ENCODE data around the gene KRTAP2-1.
"Not testable (repeated sequence)": the region's sequence is repeated elsewhere in the genome, so short reads cannot be mapped to it uniquely, and the experiment has no call there.

Gene KRTAP2-1

DNA sequence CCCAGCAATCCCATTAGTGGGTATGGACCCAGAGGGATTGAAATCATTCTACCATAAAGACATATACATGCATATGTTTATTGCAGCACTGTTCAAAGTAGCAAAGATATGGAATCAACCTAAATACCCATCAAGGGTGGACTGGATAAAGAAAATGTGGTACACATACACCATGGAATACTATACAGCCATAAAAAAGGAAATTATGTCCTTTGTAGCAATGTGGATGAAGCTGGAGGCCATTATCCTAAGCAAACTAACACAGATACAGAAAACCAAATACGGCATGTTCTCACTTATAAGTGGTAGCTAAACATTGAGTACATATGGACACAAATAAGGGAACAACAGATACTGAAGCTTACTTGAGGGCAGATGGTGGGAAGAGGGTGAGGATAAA is 10.4 kb upstream of the KRTAP2-1 start:
- no peak for DNase-seq (ENCODE audit: low read depth)

DNA sequence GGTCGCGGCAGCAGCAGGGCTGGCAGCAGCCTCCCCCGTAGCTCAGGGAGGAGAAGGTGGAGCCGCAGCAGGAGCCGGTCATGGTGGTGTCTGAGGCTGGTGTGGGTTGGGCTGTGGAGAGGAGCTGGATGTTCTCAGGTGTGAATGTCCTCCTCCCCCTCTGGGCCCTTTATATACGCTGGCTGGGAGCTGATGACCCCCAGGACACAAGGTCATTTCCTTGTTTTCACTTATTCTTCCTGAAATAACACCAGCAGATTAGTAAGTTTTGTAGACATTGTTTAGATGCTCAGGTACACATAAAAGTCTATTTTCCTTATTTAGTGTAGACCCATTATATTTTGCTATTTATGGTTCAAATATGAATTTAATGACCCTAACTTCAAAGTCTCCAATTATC is 8.0 kb upstream of the KRTAP2-1 start, which contains the start of gene KRTAP2-2:
Gene KRTAP2-2 (minus strand): TSS at position 101 of the 400 bp plus-strand sequence. CDS start 19 bp downstream, at position 82.
- DNase-seq (ENCODE audit: low read depth), result not testable (repeated sequence)

DNA sequence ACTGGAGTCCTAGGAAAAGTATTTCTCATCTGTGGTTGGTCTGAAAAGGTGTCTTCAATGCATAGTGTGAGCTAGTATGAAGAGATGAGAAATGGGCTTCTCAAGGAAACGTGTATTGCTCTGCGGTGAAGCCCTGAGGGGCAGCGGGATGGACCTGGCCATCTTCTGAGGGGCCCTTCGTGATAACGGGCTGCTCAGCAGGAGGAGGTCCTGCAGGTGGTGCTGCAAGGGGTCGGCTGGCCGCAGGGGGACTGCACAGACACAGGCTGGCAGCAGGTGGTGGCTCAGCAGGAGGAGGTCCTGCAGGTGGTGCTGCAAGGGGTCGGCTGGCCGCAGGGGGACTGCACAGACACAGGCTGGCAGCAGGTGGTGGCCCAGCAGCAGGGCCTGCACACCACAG is 7.4 kb upstream of the KRTAP2-1 start:
- DNase-seq (ENCODE audit: low read depth), result not testable (repeated sequence)

DNA sequence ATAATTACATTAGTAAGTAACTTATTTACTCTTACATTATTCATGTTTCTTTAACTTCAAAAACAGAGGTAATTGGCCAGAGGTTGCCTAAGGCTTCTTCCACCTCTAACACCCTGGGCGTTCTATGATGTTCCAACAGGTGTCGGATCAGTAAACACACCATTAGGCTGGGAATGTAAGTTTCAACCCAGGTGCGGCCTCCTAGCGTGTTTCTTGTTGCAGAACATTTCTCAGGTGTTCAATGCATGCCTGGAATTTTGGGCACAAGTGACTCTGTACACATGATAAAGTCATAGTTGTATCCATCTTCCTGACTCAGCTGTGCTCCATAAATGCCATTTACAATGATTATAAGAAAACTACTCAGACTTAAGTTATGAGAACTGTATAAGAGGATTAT is 6.9 kb upstream of the KRTAP2-1 start:
- DNase-seq (ENCODE audit: low read depth), result no peak

DNA sequence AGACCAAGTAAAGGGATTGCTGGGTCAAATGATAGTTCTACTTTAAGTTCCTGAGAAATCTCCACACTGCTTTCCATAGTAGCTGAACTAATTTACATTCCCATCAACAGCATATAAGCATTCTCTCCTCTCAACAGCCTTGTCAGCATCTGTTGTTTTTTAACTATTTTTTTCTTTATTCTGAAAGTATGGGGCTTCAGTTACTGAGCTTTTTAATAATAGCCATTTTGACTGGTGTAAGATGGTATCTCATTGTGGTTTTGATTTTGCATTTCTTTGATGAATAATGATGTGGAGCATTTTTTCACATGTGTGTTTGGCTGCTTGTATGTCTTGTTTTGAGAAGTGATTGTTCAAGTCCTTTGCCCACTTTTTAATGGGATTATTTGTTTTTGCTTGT is 5.5 kb upstream of the KRTAP2-1 start:
- no peak for DNase-seq (ENCODE audit: low read depth)

DNA sequence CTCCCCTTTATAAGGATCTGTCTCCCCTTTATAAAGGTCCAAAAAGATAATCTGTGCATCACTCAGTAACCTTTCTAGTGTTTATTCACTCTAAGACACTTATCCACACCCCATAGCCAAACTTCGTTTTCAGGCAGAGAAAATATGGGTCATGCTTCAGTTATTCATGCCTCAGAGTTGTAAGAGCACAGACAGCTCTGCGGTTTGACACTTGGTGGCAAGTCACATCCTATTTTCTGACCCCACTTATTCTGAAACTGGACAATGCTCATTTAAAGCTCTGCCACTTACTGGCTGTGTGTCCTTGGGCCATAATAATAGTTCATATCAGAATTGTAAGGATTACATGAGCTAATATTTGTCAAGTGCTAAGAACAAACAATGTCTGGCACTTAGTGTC is 2.0 kb upstream of the KRTAP2-1 start:
- no peak for DNase-seq (ENCODE audit: low read depth)

DNA sequence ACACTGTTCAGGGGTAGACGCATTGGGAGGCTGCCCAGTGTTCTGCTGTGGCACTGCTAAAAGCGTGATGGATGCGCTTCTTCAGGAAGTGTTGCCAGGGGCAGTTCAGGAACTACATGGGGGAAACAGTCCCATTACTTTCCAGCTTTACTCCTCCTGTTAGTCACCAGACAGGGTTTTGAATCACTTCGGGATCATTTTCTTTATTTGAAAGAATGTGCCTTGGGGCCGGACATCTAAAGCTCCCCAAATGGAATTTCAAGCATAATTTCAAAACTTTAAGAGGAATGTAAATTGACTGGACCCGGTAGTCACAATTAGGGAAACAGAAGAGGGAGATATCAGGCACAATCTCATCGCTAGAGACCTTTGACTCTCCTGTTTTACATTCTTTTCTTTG is 1.3 kb upstream of the KRTAP2-1 start:
- no peak for DNase-seq (ENCODE audit: low read depth)

DNA sequence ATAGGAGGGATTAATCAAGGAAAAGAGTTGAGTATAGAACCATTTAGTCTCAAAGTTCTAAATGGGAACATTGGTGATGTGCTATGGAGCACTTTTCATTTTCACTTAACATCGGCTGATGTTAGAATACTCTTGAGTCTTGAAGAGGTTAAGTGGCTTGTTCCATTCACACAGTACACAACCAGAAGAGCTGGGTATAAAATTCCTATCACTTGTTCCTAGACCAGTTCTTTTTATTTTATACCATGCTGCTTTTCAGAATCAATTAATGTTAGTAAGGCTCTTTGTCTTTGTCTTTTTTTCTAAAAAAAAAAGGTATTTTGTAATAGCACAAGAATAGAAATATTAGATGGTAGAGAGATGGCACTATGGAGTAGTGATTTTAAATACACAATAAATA is 4.2 kb downstream of the KRTAP2-1 start:
- no peak for DNase-seq (ENCODE audit: low read depth)

DNA sequence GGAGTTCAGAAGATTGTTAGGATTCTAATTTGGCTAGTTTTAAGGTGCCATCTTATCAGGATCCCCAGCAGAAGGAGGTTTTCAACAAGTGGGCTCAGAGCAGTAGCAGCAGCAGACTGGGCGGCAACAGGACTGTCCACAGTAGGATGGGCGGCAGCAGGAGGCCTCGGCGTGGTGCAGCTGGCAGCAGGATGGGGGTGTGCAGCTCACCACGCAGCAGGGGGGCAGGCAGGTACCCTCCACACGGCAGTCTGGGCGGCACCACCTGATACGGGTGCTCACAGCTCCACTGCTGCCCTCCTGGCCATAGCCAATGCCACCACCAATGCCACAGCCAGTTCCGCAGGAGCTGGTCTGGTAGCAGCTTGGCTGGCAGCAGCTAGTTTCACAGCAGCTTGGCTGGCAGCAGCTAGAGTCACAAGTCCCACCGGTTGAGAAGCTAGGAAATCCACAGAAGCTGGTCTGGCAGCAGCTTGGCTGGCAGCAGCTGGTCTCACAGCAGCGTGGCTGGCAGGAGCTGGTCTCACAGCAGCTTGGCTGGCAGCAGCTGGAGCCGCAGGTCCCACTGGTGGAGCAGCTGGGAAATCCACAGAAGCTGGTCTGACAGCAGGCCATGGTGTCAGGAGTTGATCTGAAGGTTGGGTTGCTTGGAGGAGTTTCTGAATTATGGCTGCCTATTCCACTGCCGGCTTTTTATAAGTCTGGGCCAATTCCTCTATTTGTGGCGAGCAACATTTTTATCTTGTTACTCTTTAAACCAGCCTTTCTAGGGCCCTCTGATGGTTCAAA is 6.1 kb downstream of the KRTAP2-1 start, which contains the start of gene KRTAP1-1:
Gene KRTAP1-1 (minus strand): TSS at position 668 of the 789 bp plus-strand sequence. CDS start 53 bp downstream, at position 615.
- DNase-seq (ENCODE audit: low read depth), result not testable (repeated sequence)

DNA sequence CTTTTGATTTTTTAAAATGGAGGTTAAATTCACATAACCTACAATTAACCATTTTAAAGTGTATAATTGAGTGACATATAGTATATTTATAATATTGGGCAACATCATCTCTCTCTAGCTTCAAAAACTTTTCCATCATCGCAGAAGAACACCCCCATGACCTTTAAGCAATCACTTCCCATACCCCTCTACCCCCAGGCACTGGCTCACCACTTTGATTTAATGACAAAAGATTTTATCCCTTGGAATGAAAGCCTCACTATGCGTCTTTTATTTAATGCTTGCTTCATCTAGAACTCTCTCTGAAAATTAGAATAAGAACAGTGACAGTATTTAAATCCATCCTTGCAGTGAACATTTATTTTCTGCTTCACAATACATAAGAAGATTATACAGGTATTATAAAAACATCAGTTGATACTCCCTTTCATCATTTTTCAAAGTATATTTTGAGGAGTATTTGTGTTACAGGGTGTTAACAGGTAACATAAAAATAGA is 9.2 kb downstream of the KRTAP2-1 start:
- DNase-seq (ENCODE audit: low read depth), result no peak

DNA sequence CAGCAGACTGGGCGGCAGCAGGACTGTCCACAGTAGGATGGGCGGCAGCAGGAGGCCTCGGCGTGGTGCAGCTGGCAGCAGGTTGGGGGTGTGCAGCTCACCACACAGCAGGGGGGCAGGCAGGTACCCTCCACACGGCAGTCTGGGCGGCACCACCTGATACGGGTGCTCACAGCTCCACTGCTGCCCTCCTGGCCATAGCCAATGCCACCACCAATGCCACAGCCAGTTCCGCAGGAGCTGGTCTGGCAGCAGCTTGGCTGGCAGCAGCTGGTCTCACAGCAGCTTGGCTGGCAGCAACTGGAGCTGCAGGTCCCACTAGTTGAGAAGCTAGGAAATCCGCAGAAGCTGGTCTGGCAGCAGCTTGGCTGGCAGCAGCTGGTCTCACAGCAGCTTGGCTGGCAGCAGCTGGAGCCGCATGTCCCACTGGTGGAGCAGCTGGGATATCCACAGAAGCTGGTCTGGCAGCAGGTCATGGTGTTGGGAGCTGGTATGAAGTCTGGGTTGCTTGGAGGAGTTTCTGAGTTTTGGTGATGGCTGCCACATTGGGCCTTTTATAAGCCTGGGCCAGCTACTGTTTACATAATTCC is 12.7 kb downstream of the KRTAP2-1 start, which contains the start of gene KRTAP1-3:
Gene KRTAP1-3 (minus strand): TSS at position 529 of the 590 bp plus-strand sequence. CDS start 53 bp downstream, at position 476.
- not testable (repeated sequence) for DNase-seq (ENCODE audit: low read depth)

DNA sequence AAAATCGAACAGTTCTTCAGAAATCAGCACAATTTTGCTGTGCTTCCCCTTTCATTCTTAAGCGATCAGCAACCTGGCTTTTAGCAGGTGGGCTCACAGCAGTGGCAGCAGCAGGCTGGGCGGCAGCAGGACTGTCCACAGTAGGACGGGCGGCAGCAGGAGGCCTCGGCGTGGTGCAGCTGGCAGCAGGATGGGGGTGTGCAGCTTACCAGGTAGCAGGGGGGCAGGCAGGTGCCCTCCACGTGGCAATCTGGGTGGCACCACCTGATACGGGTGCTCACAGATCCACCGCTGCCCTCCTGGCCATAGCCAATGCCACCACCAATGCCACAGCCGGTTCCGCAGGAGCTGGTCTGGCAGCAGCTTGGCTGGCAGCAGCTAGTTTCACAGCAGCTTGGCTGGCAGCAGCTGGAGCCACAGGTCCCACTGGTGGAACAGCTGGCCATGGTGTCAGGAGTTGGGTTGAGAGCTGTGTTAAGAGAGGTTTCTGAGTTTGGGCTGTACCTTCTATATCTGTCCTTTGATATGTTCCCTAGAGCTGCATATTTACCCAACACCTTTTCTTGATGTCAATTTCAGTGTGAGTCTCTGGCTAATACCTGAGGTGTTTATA is 17.4 kb downstream of the KRTAP2-1 start, which contains the start of gene KRTAP1-4:
Gene KRTAP1-4 (minus strand): TSS at position 563 of the 613 bp plus-strand sequence. CDS start 117 bp downstream, at position 446.
- DNase-seq (ENCODE audit: low read depth), result no peak

DNA sequence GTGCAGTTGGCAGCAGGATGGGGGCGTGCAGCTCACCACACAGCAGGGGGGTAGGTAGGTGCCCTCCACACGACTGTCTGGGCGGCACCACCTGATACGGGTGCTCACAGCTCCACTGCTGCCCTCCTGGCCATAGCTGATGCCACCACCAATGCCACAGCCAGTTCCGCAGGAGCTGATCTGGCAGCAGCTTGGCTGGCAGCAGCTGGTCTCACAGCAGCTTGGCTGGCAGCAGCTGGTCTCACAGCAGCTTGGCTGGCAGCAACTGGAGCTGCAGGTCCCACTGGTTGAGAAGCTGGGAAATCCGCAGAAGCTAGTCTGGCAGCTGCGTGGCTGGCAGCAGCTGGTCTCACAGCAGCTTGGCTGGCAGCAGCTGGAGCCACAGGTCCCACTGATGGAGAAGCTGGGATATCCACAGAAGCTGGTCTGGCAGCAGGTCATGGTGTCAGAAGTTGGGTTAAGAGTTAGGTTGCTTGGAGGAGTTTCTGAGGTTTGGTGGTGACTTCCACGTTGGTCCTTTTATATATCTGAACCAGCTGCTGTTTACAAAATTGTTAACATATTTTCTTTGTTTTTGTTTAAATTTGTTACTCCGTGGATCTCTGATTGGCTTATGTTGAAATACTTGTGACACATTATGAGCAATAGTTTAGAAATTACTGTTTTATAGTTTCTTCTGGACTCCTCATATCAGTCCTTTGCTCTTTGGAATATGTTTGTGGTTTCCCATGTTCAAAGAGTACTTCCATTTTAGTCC is 20.2 kb downstream of the KRTAP2-1 start, which contains the start of gene KRTAP1-5:
Gene KRTAP1-5 (minus strand): TSS at position 494 of the 757 bp plus-strand sequence. CDS start 53 bp downstream, at position 441.
- peak; percentile 48 for DNase-seq (ENCODE audit: low read depth)

DNA sequence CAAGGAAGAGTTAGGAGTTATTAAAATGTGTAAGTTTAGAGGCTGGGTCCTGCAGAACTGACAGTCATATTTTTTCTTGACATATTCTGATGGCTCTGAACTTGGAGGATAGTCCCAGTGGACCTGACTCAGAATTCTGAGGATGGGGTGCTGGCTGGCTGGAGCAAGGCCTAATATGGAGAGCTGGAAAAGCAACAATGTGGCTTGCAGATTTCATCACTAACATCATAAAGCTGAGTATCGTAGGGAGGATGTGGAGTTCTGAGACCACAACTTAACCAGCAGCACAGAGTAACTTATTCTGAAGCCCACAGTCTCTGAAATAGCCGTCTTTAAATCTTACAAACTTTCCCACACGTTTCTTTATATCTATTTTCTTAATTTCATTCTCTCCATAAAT is 22.4 kb downstream of the KRTAP2-1 start:
- DNase-seq (ENCODE audit: low read depth), result no peak

DNA sequence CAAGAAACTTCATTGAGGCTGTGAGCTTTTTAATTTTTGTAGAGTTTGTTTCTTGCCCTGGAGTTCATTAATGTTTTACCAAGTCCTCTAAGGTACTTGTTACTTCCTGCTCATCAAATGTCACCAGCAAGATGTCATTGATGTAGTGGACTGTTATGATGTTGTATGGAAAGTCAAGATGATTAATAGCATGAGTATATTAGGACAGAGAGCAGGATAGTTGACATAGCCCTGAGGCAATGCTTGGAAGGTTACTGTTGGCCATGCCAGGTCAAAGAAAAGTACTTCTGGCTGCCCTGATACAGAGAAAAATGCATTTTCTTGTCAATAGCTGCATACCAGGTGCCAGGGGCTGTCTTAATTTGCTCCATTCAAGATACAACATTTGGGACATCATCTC is 26.8 kb downstream of the KRTAP2-1 start:
- no peak for DNase-seq (ENCODE audit: low read depth)

DNA sequence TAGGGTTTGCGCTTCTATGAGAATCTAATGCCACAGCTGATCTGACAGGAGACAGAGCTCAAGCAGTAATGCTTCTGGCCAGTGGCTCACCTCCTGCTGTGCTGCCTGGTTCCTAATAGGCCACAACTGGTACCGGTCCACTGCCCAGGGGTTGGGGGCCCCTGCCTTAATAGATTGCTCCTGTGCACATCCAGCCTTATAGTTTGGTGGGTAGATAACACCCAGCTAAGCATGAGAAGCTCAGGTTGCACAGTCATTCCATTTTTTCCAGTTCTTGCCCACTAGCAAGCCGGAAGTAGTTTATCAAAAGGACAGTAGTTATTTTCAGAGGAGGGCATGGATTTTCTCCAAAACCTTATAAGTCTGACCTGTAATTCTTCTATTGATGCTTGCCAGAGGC is 27.7 kb downstream of the KRTAP2-1 start:
- no peak for DNase-seq (ENCODE audit: low read depth)

DNA sequence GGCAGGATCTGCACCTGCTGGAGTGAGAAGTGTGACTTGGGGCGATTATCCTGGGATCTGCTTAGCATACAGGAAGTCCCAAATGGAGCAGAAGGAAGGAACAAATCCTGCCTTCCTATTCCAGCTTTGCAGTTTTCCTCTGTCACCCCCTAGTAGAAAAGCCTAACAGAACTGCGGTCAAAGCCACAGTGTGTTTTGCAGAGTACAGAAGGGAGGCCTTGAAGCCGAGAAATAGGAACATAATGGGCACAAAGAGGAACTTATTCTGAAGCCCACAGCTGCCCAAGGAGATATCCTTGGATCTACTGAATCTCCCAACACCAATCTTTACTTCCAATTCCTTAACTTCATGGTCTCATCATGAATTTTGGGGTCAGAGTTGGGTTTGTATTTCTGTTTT is 28.6 kb downstream of the KRTAP2-1 start:
- no peak for DNase-seq (ENCODE audit: low read depth)

DNA sequence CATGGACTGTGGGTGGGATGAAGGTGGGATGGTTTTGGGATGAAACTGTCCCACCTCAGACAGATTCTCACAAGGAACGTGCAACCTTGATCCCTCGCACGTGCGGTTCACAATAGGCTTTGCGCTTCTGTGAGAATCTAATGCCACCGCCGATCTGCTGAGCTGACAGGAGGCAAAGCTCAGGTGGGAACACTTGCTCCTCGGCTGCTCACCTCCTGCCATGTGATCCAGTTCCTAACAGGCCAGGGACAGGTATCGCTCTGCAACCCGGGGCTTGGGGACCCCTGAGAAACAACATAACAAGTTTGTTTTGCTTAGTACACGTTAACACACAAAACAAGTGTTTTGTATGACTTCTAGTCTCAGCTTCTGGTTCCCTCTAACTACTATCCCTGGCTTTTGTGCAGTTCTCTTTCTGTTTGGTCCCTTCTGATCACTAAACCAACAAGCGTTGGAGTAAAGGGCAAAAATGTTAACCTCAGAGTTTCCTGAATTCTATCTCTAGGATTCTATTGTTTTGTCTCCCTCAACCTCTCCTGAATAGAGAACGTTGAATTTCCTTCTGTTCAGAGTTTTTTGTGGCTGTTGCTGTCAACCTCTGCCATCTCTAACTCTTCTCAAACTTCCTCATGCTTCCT is 30.4 kb downstream of the KRTAP2-1 start:
- no peak for DNase-seq (ENCODE audit: low read depth)

DNA sequence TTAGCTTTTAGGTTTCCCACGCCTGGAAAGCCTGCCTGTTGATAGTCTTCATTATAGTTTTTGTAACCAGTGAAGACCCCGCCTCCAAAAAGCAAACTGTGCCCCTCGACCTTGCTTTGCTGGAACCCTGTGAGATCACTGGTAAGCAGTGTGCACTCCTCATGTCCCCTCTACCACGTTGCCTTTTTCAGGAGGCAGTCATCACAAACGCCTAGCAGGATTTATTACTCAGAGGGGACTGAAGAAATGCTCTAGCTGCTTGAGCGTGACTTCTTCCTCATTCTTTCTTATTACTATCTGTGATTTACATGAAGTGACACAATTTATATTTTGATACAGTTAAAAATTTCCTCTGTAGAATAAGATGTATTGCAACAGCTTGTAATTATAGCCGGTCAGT is 31.7 kb downstream of the KRTAP2-1 start:
- DNase-seq (ENCODE audit: low read depth), result no peak

DNA sequence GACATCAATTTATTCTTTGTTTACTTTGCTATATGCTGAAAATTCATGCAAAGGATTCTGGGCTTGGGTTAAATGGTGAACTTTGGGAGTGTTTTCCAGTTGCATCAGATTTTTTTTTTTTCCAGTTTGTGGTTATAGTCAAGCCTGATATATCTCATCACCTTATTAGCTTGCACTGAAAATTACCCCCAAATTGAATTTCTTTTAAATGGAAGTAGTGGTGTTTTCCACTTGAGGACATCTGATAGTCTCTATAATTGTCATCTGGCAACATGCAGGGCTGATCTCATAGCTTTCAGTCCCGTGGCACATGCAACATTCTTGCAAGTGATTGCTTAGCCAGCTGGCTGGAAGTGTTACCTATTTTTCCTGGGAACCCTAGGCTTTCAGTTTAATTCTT is 33.5 kb downstream of the KRTAP2-1 start:
- DNase-seq (ENCODE audit: low read depth), result no peak

DNA sequence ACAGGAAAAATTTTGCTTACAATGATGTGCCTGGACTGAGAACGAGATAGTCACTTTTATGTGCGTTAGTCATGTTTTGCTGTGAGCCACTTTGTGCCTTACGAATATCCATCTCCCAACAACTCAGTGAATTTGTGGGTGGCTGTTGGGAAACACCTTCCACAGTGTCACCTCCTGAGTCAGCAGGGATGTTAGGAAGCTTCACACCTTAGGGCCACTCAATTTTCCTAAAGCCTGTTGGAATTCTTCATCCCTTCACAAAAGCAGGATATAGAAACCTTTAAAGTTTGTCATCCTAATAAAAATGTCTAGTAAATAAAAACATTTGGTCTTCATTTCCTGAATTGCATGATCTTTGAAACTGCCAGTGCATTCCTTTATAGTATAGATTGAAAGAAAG is 33.9 kb downstream of the KRTAP2-1 start:
- DNase-seq (ENCODE audit: low read depth), result no peak
